GM23338 (cell line): ENCODE data around the gene DYSF. TPM values are rescaled to one million over a fixed set of nuclear protein-coding genes. Genes with fewer than 3 reads are reported as not detected.

Experiments
- CREB1 ChIP-seq: fragments of 250-450 bp; sonication (Bioruptor Pico); IDR thresholded peaks from 2 replicates; pipeline ENCODE4 v1.5.0; 2020; ENCODE audit warnings: low read depth, mild to moderate bottlenecking, moderate library complexity
- CTCF ChIP-seq, 2 experiments: fragments of 200-600 bp in 1 of 2; sonication (generic) in 1 of 2; conservative IDR thresholded peaks; 2 replicates each; pipeline versions ENCODE4 v1.5.1 to v1.6.1; 2016 to 2017; ENCODE audit warnings: antibody characterized with exemption in 2 of 2, low read depth in 2 of 2, mild to moderate bottlenecking in 2 of 2, moderate library complexity in 1 of 2
- EZH2 ChIP-seq: fragments of 200-600 bp; sonication (generic); IDR thresholded peaks from one replicate; pipeline ENCODE4 v1.8.0; 2017; ENCODE audit warnings: antibody characterized with exemption, mild to moderate bottlenecking, low read depth; ENCODE audit not compliant: unreplicated experiment
- EZH2phosphoT487 ChIP-seq: fragments of 200-600 bp; sonication (generic); IDR thresholded peaks from one replicate; pipeline ENCODE4 v1.8.1; 2018; ENCODE audit warnings: antibody characterized with exemption; ENCODE audit not compliant: unreplicated experiment
- NANOG ChIP-seq: IDR thresholded peaks from 2 replicates; pipeline ENCODE4 v1.6.1; 2016; ENCODE audit warnings: antibody characterized with exemption, borderline replicate concordance
- ZNF331 ChIP-seq: fragments of 250-450 bp; sonication (Bioruptor Pico); IDR thresholded peaks from 2 replicates; pipeline ENCODE4 v1.5.0; 2020; ENCODE audit warnings: low read depth, mild to moderate bottlenecking, moderate library complexity
- ZNF462 ChIP-seq: fragments of 250-450 bp; sonication (Bioruptor Pico); IDR thresholded peaks from 2 replicates; pipeline ENCODE4 v1.5.0; 2020; ENCODE audit warnings: mild to moderate bottlenecking, moderate library complexity
- polyA plus RNA-seq: library from polyadenylated mRNA; unstranded; fragments of >200 nt; fragmentation: Nextera tagmentation; extraction: Ambion mirVana; gene quantifications from 2 replicates; pipeline ENCODE4 v1.2.1, GENCODE V29; 2016
- total RNA-seq: library from RNA; depleted of rRNA; stranded (reverse); fragments of >200 nt; shearing (Covaris generic); gene quantifications from 2 replicates; pipeline ENCODE4 v1.2.3, GENCODE V29; 2014
- TF ChIP-seq, protein P1 (sequence below): IDR thresholded peaks from 2 replicates; pipeline ENCODE4 v1.6.1; 2016; ENCODE audit warnings: antibody characterized with exemption

The DYSF gene
- total and polyA plus RNA-seq, 2 experiments from 2014 or later, result 7.3 to 21.3 TPM

- TF ChIP-seq ZNF462, result no peak
- no peak for TF ChIP-seq CTCF (conservative IDR thresholded peaks at IDR 0.05; ENCODE audit: low read depth in 2 of 2)
- TF ChIP-seq EZH2phosphoT487, result no peak
- TF ChIP-seq, protein P1, sequence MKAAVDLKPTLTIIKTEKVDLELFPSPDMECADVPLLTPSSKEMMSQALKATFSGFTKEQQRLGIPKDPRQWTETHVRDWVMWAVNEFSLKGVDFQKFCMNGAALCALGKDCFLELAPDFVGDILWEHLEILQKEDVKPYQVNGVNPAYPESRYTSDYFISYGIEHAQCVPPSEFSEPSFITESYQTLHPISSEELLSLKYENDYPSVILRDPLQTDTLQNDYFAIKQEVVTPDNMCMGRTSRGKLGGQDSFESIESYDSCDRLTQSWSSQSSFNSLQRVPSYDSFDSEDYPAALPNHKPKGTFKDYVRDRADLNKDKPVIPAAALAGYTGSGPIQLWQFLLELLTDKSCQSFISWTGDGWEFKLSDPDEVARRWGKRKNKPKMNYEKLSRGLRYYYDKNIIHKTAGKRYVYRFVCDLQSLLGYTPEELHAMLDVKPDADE, result no peak
- TF ChIP-seq NANOG, result no peak
- TF ChIP-seq EZH2, result no peak
- TF ChIP-seq CREB1 (CRISPR knock-in tag), result no peak
- no peak for TF ChIP-seq ZNF331
Observed at GRCh38 chr2:71535526-71535925, 82.2 kb downstream of the DYSF start (continued).
